SK-N-SH treated with all-trans-retinoic acid at 6 μM for 48 hours (cell line): ENCODE measurements around the gene TRMT13.

Experiments used
- RARB ChIP-seq: fragments of 250-450 bp; sonication (Bioruptor Pico); IDR thresholded peaks from 2 replicates; pipeline ENCODE4 v1.8.0; 2021; ENCODE audit warnings: mild to moderate bottlenecking, moderate library complexity
- TOX ChIP-seq: fragments of 250-450 bp; sonication (Bioruptor Pico); IDR thresholded peaks from 2 replicates; pipeline ENCODE4 v1.8.0; 2021; ENCODE audit warnings: mild to moderate bottlenecking, moderate library complexity, borderline replicate concordance
- TF ChIP-seq, protein P1 (sequence below): fragments of 250-450 bp; sonication (Bioruptor Pico); IDR thresholded peaks from 2 replicates; pipeline ENCODE4 v1.8.0; 2021; ENCODE audit warnings: low read depth, mild to moderate bottlenecking, moderate library complexity, borderline replicate concordance

- TF ChIP-seq, protein P1, sequence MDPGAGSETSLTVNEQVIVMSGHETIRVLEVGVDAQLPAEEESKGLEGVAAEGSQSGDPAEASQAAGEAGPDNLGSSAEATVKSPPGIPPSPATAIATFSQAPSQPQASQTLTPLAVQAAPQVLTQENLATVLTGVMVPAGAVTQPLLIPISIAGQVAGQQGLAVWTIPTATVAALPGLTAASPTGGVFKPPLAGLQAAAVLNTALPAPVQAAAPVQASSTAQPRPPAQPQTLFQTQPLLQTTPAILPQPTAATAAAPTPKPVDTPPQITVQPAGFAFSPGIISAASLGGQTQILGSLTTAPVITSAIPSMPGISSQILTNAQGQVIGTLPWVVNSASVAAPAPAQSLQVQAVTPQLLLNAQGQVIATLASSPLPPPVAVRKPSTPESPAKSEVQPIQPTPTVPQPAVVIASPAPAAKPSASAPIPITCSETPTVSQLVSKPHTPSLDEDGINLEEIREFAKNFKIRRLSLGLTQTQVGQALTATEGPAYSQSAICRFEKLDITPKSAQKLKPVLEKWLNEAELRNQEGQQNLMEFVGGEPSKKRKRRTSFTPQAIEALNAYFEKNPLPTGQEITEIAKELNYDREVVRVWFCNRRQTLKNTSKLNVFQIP (CRISPR knock-in tag): no peak
- TF ChIP-seq RARB: no peak
- TF ChIP-seq TOX (CRISPR knock-in tag): no peak
Measured at GRCh38 chr1:100089082-100089481, 43.9 kb upstream of the TRMT13 start.
